ENCODE measurements around the gene FARS2.
"Not testable (repeated sequence)": the region's sequence is repeated elsewhere in the genome, so short reads cannot be mapped to it uniquely, and the experiment has no call there.

FARS2 gene

GRCh38 chr6:5550631-5551030 is 289.3 kb downstream of the FARS2 start:
- no peak for DNase-seq

- DNase-seq, result no peak
Observed at GRCh38 chr6:5552243-5552642, 290.9 kb downstream of the FARS2 start.

GRCh38 chr6:5553767-5554166 is 292.5 kb downstream of the FARS2 start:
- no peak for DNase-seq

- no peak for DNase-seq
Observed at GRCh38 chr6:5554226-5554625, 292.9 kb downstream of the FARS2 start.

GRCh38 chr6:5556011-5556410 is 294.7 kb downstream of the FARS2 start:
- DNase-seq, result no peak

GRCh38 chr6:5557506-5557905 is 296.2 kb downstream of the FARS2 start:
- DNase-seq, result no peak

- DNase-seq, result no peak
Observed at GRCh38 chr6:5559651-5560050, 298.3 kb downstream of the FARS2 start.

- no peak for DNase-seq
Observed at GRCh38 chr6:5562277-5562676, 301.0 kb downstream of the FARS2 start.

GRCh38 chr6:5563086-5563485 is 301.8 kb downstream of the FARS2 start:
- DNase-seq, result no peak

- not testable (repeated sequence) for DNase-seq
Observed at GRCh38 chr6:5564746-5565145, 303.4 kb downstream of the FARS2 start.

- no peak for DNase-seq
Observed at GRCh38 chr6:5565971-5566370, 304.7 kb downstream of the FARS2 start.

- no peak for DNase-seq
Observed at GRCh38 chr6:5566718-5567117, 305.4 kb downstream of the FARS2 start.

GRCh38 chr6:5567352-5567751 is 306.0 kb downstream of the FARS2 start:
- DNase-seq, result no peak

GRCh38 chr6:5567890-5568289 is 306.6 kb downstream of the FARS2 start:
- DNase-seq, result no peak

GRCh38 chr6:5569491-5569890 is 308.2 kb downstream of the FARS2 start:
- DNase-seq, result no peak

GRCh38 chr6:5570641-5571040 is 309.3 kb downstream of the FARS2 start:
- no peak for DNase-seq

- DNase-seq, result no peak
Observed at GRCh38 chr6:5580736-5581581, 319.6 kb downstream of the FARS2 start.

GRCh38 chr6:5582762-5583161 is 321.4 kb downstream of the FARS2 start:
- DNase-seq, result no peak

GRCh38 chr6:5583528-5583927 is 322.2 kb downstream of the FARS2 start:
- no peak for DNase-seq

GRCh38 chr6:5584078-5584482 is 322.8 kb downstream of the FARS2 start:
- no peak for DNase-seq

- DNase-seq, result no peak
Observed at GRCh38 chr6:5587648-5588047, 326.3 kb downstream of the FARS2 start.

- DNase-seq, result no peak
Observed at GRCh38 chr6:5589422-5590141, 328.3 kb downstream of the FARS2 start.

GRCh38 chr6:5590187-5590586 is 328.9 kb downstream of the FARS2 start:
- DNase-seq, result no peak

- DNase-seq, result no peak
Observed at GRCh38 chr6:5592886-5593519, 331.7 kb downstream of the FARS2 start.
